ENCODE results near the gene JPH2. TPM values are rescaled to one million over a fixed set of nuclear protein-coding genes. Genes with fewer than 3 reads are reported as not detected.

Gene JPH2
- total RNA-seq, 2 donors from 2014 or later: 29.1 to 31.1 TPM

DNA sequence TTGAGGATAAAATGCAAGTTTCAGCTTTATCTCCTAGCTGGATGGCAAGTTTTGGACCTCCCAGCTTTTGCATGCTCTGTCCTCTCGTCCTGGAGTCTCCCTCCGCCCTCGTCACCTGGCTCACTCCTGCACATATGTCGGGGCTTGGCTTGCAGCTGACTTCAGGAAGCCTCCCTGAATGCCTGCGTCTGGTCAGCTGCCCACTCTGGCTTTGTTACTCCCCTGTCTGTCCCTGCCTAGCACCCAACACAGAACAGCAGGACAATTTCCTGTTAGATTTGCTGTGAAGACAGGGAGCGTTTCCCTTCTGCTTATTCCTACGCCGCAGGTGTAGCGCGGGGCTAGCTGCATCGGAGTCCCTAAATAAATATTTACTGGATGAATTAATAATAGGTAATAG is 5.4 kb downstream of the JPH2 start:
- DNase-seq (ENCODE audit: low spot score): no peak
- intact Hi-C loops (cut with DNase I): no loop called here
- WGBS: 53% methylated on average over 11 of the region's 11 CpGs
- peak overlapping the region; percentile 18 to 30 for H3K27ac ChIP-seq
- H3K9me3 ChIP-seq: no peaks in the 10 kb centered on the region
- H3K4me3 ChIP-seq: no peak overlapping the region
- peaks cover 2% of the 10 kb centered on the region for H3K27me3 ChIP-seq (replicated peaks; ENCODE audit: insufficient read depth)
- H3K4me1 ChIP-seq (replicated peaks): no peaks in the 10 kb centered on the region
- no peaks in the 10 kb centered on the region for H3K36me3 ChIP-seq
- TF ChIP-seq POLR2A (IDR thresholded peaks at IDR 0.05) (no peak), POLR2AphosphoS5 (IDR thresholded peaks at IDR 0.05) (no peak)
- TF ChIP-seq, protein P1, sequence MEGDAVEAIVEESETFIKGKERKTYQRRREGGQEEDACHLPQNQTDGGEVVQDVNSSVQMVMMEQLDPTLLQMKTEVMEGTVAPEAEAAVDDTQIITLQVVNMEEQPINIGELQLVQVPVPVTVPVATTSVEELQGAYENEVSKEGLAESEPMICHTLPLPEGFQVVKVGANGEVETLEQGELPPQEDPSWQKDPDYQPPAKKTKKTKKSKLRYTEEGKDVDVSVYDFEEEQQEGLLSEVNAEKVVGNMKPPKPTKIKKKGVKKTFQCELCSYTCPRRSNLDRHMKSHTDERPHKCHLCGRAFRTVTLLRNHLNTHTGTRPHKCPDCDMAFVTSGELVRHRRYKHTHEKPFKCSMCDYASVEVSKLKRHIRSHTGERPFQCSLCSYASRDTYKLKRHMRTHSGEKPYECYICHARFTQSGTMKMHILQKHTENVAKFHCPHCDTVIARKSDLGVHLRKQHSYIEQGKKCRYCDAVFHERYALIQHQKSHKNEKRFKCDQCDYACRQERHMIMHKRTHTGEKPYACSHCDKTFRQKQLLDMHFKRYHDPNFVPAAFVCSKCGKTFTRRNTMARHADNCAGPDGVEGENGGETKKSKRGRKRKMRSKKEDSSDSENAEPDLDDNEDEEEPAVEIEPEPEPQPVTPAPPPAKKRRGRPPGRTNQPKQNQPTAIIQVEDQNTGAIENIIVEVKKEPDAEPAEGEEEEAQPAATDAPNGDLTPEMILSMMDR (IDR thresholded peaks at IDR 0.05): no peak

DNA sequence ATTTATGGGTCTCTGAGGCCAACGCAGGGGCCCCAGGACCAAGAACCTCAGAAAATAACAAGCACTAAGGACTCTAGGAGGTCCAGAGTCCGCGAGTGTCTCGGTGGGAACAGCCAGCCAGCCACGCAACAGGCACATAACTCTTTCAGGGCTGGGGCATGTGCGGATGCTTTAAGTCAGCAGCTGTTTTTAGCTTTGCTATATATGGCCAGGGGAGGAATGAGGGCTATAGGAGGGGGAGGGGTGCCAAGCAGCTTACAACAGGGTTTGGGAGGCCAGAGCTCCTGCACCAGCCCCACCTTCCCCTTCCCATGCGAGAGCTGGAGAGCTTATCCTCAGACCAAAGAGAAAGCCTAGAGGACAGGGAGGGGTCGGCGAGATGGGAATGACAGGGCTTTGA is 6.2 kb downstream of the JPH2 start:
- TF ChIP-seq POLR2A (IDR thresholded peaks at IDR 0.05) (no peak), POLR2AphosphoS5 (IDR thresholded peaks at IDR 0.05) (peak; percentile 32)
- intact Hi-C loops (cut with DNase I): no loop called here
- H3K4me1 ChIP-seq (replicated peaks): no peaks in the 10 kb centered on the region
- no peak overlapping the region for H3K4me3 ChIP-seq
- peak overlapping the region; percentile 36 to 47 for H3K27ac ChIP-seq
- H3K27me3 ChIP-seq (replicated peaks; ENCODE audit: insufficient read depth): peaks cover 2% of the 10 kb centered on the region
- 25% methylated on average over 9 of the region's 9 CpGs for WGBS
- no peaks in the 10 kb centered on the region for H3K9me3 ChIP-seq
- DNase-seq (ENCODE audit: low spot score): no peak
- no peaks in the 10 kb centered on the region for H3K36me3 ChIP-seq

DNA sequence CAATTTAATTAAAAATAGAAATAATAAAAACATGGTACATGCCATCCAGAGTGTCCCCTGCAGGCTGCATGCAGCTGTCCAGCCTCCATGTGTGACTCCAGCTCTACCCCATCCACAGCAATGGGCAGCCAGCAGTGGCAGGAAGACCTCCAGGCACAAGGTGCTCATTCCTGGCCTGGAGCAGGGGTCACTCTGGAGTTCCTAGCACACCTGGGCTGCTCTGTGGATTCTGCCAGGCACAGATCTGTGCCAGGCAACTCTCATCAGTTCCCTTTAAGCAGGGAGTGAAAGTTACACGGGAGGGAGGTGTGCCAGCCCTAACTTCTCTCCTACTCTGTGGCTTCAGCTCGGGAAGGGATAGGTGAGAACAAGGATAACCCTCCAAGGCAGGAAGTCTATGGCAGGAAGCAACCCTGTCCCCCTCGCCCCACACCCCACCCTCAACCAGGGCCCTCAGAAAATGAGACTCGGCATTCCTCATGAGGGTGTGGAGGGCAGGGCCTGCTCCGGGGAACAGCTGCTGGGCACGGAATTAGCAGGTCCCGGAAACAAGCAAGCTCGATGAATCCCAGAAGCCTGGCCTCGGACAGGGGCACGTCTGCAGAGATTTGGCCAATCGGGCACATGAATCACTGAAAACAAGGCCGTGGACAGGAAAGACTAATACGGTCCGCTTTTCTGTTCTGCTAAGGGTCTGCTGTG is 10.0 kb downstream of the JPH2 start:
- TF ChIP-seq, protein P1 (IDR thresholded peaks at IDR 0.05): no peak
- no peak for TF ChIP-seq POLR2A (IDR thresholded peaks at IDR 0.05)
- no peak for TF ChIP-seq POLR2AphosphoS5 (IDR thresholded peaks at IDR 0.05)
- Histone ChIP-seq H3K27ac (no peak overlapping the region), H3K4me3 (no peak overlapping the region), H3K9me3 (no peaks in the 10 kb centered on the region), H3K4me1 (replicated peaks) (no peaks in the 10 kb centered on the region), H3K27me3 (replicated peaks; ENCODE audit: insufficient read depth) (no peaks in the 10 kb centered on the region), H3K36me3 (no peaks in the 10 kb centered on the region)
- intact Hi-C loops (cut with DNase I): no loop called here
- no peak for DNase-seq (ENCODE audit: low spot score)
- 45% methylated on average over 14 of the region's 14 CpGs for WGBS

DNA sequence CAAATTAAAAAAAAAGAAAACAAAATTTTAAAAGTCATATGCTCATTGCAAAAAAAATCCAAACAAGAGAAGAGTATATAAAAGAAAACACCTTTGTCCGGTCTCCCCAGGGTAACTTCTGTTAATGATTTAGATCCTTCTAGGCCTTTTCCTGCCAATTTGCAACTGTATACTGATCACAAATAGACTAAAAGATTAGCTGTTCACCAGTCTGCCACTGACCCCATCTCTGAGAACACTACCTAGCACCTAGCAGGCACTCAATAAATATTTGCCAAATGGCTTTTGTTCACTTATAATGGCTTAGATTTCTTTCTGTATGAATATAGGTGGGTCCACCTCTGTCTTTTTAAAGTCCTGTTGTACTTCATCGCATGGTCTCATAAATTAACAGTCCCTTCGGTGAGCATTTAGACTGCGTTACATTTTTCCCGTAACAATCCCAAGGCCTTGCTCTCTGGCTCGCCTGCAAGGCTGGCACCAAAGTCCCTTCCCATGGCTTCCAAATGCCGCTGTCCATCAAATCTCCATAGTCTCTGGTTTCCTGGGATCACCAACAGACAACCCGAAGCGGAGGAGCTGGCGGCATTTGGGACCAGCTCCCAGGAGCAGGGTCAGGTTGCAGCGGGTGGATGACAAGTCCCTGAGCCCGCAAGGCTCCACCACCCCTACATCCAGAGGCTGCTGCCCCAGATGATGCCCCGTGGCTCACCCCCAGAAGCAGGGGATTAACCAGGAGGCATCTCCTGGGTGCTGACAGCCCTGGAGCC is 11.8 kb downstream of the JPH2 start:
- H3K4me3 ChIP-seq: no peak overlapping the region
- TF ChIP-seq POLR2AphosphoS5 (IDR thresholded peaks at IDR 0.05): no peak
- TF ChIP-seq, protein P1 (IDR thresholded peaks at IDR 0.05): no peak
- no peak for TF ChIP-seq POLR2A (IDR thresholded peaks at IDR 0.05)
- H3K36me3 ChIP-seq: no peaks in the 10 kb centered on the region
- H3K27me3 ChIP-seq (replicated peaks; ENCODE audit: insufficient read depth): no peaks in the 10 kb centered on the region
- H3K27ac ChIP-seq: no peak overlapping the region
- 74% methylated on average over 13 of the region's 13 CpGs for WGBS
- no peak for DNase-seq (ENCODE audit: low spot score)
- H3K4me1 ChIP-seq (replicated peaks): no peaks in the 10 kb centered on the region
- intact Hi-C loops (cut with DNase I): no loop called here
- H3K9me3 ChIP-seq: no peaks in the 10 kb centered on the region

DNA sequence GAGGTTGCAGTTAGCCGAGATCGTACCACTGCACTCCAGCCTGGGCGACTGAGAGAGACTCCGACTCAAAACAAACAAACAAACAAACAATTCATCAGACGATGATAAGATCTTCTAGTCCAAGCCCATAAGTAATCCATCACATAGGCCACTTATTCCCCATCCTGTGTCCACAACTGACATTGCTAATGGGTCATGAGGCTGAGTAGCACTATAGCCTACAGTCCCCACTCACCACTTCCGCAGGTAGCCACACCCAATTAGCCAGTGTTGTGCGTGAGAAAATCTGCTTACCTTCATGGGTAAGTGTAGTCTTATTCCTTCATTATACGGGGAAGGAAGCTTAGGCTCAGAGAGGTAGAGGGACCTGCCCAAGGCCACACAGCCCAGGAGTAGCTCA is 13.1 kb downstream of the JPH2 start:
- Histone ChIP-seq H3K4me1 (replicated peaks) (no peaks in the 10 kb centered on the region), H3K4me3 (no peak overlapping the region), H3K27me3 (replicated peaks; ENCODE audit: insufficient read depth) (no peaks in the 10 kb centered on the region), H3K36me3 (no peaks in the 10 kb centered on the region), H3K9me3 (no peaks in the 10 kb centered on the region), H3K27ac (no peak overlapping the region)
- intact Hi-C loops (cut with DNase I): no loop called here
- TF ChIP-seq, protein P1 (IDR thresholded peaks at IDR 0.05): no peak
- TF ChIP-seq POLR2AphosphoS5 (IDR thresholded peaks at IDR 0.05): no peak
- TF ChIP-seq POLR2A (IDR thresholded peaks at IDR 0.05): no peak
- 76% methylated on average over 8 of the region's 8 CpGs for WGBS
- no peak for DNase-seq (ENCODE audit: low spot score)
